AG09309 (cell line): ENCODE measurements around the gene ORC4.

Experiments used
- DNase-seq: peaks from one replicate; pipeline ENCODE4 v3.0.0-alpha.2; 2010; ENCODE audit warnings: low read depth
- H3K4me3 ChIP-seq: 2 replicates; pipeline ENCODE4 v1.5.1; 2011; ENCODE audit warnings: mild to moderate bottlenecking, low read depth, low read length, moderate library complexity; ENCODE audit not compliant: control insufficient read depth
- CTCF ChIP-seq: IDR thresholded peaks from 2 replicates; pipeline ENCODE4 v1.5.1; 2011; ENCODE audit warnings: mild to moderate bottlenecking, low read depth, low read length, inconsistent platforms; ENCODE audit not compliant: insufficient read depth, control insufficient read depth; ENCODE audit errors: missing control alignments

The ORC4 gene

DNA sequence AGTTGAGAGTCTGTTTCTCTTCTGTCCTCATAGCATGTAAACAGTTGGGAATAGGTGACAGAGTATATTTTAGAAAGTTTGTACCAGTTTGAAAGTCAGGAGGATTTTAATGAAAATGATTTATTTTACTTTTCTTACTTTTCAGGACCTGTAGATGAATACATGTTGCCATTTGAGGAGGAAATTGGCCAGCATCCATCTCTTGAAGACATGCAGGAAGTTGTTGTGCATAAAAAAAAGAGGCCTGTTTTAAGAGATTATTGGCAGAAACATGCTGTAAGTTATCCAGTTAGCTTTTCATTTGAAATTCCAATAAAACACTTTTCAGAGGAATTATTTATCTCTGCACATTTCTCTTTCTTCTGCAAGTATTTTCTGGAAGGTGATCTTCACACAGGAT, 94.7 kb downstream of the ORC4 start:
- DNase-seq, result no peak
- TF ChIP-seq CTCF, result no peak
- no peak overlapping the region for H3K4me3 ChIP-seq

GRCh38 chr2:147924647-147925046, 95.9 kb downstream of the ORC4 start:
- TF ChIP-seq CTCF, result no peak

GRCh38 chr2:147923846-147924245, 96.7 kb downstream of the ORC4 start:
- H3K4me3 ChIP-seq, result no peak overlapping the region
- TF ChIP-seq CTCF, result no peak
- DNase-seq, result no peak

More at GRCh38 chr2:147924647-147925046, 95.9 kb downstream of the ORC4 start:
- no peak for DNase-seq
- no peak overlapping the region for H3K4me3 ChIP-seq

GRCh38 chr2:147917161-147917560, 103.4 kb downstream of the ORC4 start:
- DNase-seq, result no peak

GRCh38 chr2:147916723-147917122, 103.8 kb downstream of the ORC4 start:
- TF ChIP-seq CTCF, result no peak
- H3K4me3 ChIP-seq, result no peak overlapping the region
- DNase-seq, result no peak

More at GRCh38 chr2:147917161-147917560, 103.4 kb downstream of the ORC4 start:
- H3K4me3 ChIP-seq, result no peak overlapping the region
- TF ChIP-seq CTCF, result no peak

DNA sequence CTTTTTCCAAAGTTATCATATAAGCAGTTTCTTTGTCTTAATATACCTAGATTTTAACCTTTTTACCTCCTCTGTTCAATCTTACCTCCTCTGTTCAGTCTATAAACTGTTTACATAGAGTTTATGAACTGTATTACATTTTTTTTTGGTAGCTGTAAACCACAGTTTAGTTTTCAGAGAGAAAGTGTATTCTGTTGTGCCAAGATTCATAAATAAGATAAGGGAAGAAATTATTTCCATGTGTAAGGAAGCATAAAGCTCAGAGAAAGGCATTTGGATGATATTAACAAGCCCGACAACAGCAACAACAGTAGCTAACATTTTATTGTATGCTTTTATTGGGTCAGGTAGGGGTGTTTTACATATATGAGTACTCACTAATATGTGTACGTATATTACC, 104.5 kb downstream of the ORC4 start:
- DNase-seq, result no peak
- TF ChIP-seq CTCF, result no peak
- no peak overlapping the region for H3K4me3 ChIP-seq
